Stimulated activated CD4-positive, alpha-beta T cell treated with anti-CD3 and anti-CD28 coated beads, Interleukin-1b, Interleukin-23, amount 100 ng/mL, for 24 hours (primary cell): ENCODE data around the gene GOLPH3.
"Not testable (repeated sequence)": the region's sequence is repeated elsewhere in the genome, so short reads cannot be mapped to it uniquely, and the experiment has no call there.

Experiments
- DNase-seq, 4 experiments: peaks; one replicate each; pipeline ENCODE4 v3.0.0-alpha.2; 2020; ENCODE audit warnings: low read depth in 4 of 4, low spot score in 1 of 4

Gene GOLPH3

DNA sequence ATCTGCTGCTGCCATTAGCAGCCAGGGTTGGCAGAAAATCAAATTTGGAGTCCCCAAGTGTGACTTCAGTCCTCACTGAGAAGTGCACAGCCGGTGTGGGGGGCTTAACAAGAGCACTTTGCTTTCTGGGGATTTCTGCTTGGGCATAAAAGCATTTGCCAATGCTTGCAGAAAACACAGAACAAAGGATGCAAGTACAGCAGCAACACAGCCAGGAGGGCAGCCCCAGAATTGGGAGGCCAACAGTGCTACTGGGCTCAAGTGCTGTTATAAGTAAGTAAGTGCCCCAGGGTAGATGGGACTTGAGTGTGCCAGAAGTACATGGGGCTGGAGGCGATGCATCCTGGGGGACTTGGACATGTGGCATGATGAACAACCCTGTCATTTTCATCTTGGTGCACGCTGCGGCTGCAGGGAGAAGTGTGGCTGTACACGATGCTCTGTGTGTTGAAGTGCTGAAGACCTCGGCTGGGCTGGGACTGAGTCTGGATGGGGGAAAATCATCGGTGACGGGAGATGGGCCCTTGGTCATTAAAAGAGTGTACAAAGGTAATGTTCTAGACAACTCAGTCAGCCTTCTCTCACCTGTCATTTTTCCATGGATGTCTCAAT is 73.3 kb downstream of the GOLPH3 start:
- no peak for DNase-seq

DNA sequence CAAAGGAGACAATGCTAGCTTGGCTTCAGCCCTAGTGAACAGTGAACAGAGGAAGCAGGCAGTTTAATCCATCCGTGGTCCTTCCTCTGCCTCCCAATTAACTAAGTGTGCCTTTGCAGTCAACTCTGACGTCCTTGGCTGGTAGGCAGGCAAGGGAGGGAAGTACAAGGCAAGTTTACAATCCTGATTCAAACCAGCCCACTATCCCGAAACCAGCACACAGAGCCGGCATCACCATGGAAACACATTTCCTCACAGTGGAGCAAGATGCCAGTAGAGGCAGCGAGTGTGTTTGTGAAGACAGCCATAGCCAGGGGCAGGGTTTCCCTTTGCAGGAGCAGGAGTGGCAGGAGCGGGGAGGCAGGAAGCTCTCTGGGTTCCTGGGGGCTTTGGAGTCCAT is 73.9 kb downstream of the GOLPH3 start:
- DNase-seq: no peak

DNA sequence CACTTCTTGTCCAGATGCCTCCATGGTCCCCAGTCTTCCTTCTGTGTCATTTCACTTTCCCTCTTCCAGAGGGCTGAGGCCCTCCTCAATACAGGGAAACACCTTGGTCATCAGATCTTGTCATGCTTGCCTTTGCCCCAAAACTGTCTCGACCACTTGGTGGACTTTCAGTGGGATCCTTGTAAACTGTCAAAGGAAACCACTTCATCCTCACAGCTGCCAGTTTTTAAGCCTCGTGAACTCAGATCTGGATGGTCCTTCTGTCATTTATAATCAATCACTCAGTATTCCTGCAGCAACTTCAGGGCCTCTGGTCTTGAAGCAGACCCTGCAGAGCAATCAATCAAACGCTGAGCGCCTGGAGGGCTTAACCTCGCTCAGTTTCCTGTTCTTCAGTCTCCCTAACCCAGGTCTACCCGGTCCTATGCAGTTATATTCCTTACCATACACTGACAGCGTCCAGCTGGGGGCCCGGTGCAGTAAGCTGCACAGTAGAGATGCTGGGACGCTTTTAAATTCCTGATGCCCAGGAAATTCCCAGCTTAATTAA is 74.6 kb downstream of the GOLPH3 start:
- DNase-seq: no peak

DNA sequence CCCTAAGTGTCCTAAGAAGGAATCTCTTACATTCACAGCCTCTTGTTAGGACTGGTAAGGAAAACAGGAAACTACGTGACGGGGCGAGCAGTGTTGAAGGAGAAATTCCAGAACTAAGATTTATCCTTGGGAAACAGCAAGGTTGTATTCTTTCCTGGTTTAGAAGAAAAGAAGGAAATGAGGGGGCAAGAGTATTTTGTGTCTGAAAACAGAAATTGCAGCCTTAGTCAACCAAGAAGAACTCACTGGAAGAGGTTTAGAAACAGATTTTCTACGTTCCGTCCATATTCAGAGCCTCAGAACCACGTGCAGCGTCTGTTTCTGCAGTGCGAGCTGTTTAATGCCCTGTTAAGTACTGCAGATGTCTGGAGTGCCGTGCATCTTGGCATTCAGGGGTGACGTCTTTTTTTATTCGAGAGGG is 75.2 kb downstream of the GOLPH3 start:
- no peak for DNase-seq

DNA sequence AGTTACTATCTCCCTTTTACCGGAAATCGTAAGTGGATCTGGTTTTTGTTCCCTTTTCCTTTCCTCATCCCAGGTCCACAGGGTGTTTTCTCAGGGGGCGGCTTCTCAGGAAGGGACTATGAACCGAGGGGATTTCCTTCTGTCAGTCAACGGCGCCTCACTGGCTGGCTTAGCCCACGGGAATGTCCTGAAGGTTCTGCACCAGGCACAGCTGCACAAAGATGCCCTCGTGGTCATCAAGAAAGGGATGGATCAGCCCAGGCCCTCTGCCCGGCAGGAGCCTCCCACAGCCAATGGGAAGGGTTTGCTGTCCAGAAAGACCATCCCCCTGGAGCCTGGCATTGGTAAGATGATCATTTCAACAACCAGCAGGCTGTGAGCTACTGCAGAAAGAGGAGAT is 75.8 kb downstream of the GOLPH3 start:
- DNase-seq: no peak

DNA sequence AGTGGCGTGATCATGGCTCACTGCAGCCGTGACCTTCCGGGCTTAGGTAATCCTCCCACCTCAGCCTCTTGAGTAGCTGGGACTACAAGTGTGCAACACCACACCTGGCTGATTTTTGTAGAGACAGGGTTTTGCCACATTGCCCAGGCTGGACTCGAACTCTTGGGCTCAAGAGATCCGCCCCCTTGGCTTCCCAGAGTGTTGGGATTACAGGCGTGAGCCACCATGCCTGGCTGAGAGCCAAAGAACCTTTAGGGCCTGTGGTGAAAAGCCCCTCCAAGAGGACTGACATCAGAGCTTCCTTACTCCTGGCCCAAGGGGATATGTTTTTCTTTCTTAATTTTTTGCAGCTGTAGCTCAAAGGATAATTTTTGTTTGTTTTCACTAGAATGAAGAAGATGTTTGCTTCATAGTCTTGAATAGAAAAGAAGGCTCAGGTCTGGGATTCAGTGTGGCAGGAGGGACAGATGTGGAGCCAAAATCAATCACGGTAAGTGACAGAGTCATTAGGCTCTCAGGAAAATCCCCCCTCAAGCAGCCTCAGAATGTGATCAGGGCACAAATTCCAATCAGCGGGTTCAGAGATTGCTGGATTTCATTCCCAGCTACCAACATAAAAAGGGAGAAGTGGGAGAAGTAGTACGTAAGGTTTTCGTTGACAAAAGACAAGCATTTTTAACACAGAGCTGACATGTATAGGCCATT is 77.1 kb downstream of the GOLPH3 start:
- DNase-seq: no peak

DNA sequence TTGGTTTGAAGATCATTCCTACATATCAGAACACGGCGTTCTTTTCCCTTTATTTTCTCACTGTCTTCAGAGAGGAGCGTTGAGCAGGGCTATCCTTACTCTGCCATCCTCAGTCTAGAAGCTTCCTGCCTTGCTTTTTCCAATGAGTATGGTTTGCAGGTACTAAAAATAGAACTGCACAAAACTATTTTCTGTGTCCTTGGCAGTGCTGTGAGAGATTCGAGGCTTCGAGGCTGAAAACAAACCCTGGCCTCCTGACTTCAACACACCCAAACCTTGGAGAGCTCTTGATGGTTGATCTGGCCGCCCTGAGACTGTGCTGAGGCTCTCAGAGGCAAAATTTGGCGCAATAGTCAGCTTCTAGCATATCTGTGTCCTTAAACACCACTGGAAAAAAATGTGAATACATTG is 78.9 kb downstream of the GOLPH3 start:
- no peak for DNase-seq

DNA sequence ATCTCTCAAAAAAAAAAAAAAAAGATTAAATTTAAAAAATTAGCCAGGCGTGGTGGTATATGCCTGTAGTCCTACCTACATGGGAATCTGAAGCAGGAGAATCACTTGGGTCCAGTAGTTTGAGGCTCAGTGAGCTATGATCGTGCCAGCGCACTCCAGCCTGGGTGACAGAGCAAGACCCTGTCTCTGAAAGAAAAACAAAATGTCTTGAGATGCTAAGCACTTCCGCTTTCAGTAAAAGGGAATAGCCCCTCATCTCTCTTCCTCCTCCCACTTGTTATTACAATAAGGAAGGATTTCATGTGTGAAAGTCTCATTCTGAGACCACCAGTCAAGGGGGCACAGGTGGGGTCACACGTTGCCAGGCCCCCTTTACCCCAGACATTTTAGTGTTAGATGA is 79.4 kb downstream of the GOLPH3 start:
- no peak for DNase-seq

DNA sequence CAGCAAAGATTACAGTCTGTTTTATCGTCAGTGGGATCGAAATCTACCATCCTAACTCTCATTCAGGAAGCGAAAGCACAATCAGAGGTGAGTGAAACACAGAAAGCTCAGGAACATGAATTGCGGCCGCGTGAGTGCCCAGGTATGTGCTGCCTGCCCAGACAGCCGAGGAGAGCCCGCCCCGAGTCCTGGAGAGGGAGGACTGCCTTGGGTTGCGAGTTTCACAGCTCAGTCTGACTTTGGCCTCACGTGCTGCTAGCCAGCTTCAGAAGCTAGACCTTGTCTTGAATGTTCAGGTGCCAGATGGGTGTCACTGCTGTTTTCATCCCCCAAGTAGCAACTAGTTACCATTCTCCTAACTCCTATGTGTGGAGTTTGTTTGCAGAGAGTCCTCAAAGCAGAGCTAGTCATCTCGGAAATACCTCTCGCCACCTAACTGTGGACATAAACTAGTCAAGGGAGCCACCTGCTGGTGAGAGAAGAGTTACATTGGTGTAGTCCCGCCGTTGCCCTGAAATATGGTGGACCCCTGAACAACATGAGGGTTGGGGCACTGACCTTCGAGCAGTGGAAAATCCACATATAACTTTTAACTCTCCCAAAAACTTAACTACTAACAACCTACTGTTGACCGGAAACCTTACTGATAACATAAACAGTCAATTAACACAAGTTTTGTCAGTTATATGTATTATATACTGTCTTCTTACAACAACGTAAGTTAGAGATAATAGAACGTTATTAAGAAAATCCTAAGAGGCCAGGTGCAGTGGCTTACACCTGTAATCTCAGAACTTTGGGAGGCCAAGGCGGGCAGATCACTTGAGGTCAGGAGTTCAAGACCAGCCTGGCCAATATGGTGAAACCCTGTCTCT is 80.9 kb downstream of the GOLPH3 start:
- DNase-seq: peak; percentile 33 to 51 (median 44)

DNA sequence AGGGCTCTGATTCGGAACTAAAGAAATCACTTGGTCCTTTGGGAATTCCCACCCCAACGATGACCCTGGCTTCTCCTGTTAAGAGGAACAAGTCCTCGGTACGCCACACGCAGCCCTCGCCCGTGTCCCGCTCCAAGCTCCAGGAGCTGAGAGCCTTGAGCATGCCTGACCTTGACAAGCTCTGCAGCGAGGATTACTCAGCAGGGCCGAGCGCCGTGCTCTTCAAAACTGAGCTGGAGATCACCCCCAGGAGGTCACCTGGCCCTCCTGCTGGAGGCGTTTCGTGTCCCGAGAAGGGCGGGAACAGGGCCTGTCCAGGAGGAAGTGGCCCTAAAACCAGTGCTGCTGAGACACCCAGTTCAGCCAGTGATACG is 83.4 kb downstream of the GOLPH3 start:
- no peak for DNase-seq

DNA sequence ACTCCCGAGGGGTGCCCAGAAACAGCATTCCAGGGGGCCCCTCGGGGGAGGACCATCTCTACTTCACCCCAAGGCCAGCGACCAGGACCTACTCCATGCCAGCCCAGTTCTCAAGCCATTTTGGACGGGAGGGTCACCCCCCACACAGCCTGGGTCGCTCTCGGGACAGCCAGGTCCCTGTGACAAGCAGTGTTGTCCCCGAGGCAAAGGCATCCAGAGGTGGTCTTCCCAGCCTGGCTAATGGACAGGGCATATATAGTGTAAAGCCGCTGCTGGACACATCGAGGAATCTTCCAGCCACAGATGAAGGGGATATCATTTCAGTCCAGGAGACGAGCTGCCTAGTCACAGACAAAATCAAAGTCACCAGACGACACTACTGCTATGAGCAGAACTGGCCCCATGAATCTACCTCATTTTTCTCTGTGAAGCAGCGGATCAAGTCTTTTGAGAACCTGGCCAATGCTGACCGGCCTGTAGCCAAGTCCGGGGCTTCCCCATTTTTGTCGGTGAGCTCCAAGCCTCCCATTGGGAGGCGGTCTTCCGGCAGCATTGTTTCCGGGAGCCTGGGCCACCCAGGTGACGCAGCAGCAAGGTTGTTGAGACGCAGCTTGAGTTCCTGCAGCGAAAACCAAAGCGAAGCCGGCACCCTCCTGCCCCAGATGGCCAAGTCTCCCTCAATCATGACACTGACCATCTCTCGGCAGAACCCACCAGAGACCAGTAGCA is 83.9 kb downstream of the GOLPH3 start:
- no peak for DNase-seq

DNA sequence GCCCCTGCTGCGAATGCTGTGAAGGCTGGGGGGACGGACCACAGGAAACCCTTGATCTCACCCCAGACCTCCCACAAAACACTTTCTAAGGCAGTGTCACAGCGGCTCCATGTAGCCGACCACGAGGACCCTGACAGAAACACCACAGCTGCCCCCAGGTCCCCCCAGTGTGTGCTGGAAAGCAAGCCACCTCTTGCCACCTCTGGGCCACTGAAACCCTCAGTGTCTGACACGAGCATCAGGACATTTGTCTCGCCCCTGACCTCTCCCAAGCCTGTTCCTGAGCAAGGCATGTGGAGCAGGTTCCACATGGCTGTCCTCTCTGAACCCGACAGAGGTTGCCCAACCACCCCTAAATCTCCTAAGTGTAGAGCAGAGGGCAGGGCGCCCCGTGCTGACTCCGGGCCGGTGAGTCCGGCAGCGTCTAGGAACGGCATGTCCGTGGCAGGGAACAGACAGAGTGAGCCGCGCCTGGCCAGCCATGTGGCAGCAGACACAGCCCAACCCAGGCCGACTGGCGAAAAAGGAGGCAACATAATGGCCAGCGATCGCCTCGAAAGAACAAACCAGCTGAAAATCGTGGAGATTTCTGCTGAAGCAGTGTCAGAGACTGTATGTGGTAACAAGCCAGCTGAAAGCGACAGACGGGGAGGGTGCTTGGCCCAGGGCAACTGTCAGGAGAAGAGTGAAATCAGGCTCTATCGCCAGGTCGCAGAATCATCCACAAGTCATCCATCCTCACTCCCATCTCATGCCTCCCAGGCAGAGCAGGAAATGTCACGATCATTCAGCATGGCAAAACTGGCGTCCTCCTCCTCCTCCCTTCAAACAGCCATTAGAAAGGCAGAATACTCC is 84.7 kb downstream of the GOLPH3 start:
- DNase-seq: no peak

DNA sequence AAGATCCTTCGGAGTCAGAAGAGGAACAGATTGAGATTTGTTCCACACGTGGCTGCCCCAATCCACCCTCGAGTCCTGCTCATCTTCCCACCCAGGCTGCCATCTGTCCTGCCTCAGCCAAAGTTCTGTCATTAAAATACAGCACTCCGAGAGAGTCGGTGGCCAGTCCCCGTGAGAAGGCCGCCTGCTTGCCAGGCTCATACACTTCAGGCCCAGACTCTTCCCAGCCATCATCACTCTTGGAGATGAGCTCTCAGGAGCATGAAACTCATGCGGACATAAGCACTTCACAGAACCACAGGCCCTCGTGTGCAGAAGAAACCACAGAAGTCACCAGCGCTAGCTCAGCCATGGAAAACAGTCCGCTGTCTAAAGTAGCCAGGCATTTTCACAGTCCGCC is 85.9 kb downstream of the GOLPH3 start:
- DNase-seq: no peak

DNA sequence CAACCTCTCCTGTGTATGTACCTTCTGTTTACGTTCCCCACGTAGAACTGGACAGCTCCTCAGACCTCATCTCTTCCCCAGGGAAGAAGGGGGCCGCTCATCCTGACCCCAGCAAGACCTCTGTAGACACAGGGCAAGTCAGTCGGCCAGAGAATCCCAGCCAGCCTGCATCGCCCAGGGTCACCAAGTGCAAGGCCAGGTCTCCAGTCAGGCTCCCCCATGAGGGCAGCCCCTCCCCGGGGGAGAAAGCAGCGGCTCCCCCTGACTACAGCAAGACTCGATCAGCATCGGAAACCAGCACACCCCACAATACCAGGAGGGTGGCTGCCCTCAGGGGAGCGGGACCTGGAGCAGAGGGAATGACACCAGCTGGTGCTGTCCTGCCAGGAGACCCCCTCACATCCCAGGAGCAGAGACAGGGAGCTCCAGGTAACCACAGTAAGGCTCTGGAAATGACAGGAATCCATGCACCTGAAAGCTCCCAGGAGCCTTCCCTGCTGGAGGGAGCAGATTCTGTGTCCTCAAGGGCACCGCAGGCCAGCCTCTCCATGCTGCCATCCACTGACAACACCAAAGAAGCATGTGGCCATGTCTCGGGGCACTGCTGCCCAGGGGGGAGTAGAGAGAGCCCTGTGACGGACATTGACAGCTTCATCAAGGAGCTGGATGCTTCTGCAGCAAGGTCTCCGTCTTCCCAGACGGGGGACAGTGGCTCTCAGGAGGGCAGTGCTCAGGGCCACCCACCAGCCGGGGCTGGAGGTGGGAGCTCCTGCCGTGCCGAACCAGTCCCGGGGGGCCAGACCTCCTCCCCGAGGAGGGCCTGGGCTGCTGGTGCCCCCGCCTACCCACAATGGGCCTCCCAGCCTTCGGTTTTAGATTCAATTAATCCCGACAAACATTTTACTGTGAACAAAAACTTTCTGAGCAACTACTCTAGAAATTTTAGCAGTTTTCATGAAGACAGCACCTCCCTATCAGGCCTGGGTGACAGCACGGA is 86.7 kb downstream of the GOLPH3 start:
- DNase-seq: no peak

DNA sequence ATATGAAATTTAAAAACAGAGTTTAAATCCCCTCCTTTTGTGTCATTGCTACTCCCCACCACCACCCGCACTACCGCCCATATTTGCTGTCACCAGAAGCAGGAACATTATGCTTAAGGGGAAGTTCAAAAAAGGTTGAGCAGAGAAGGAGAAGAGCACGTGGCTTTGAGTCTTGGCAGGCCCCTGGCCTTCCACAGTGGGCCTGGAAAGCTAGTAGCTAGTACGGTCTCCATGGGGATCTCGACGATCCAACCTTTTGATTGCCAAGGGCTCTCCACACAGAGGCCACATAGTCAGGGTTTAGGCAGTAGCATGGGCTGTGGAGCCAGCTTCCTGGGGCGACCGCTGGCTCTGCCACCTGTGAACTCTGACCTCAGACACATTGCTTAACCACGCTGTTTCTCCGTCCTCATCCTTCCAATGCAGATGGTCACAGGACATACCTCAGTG is 90.1 kb downstream of the GOLPH3 start:
- no peak for DNase-seq

DNA sequence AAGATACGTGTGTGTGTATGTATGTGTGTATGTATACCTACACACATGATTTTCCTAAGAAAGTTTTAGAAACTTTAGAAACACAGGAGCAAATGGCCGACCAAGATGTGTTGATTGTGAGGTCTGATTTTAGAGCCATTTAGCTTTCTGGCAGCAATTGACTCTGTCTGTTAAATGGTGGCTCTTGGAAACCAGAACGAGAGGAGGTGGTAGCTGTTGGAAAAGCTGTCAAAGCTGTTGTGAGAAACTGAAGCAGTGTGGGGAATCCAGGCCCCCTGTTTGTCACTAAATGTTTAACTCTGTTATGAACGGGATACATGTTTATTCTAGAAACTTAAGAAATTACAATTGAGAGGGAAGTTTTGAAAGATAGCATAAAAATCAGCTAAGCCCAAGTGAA is 91.4 kb downstream of the GOLPH3 start:
- no peak for DNase-seq

DNA sequence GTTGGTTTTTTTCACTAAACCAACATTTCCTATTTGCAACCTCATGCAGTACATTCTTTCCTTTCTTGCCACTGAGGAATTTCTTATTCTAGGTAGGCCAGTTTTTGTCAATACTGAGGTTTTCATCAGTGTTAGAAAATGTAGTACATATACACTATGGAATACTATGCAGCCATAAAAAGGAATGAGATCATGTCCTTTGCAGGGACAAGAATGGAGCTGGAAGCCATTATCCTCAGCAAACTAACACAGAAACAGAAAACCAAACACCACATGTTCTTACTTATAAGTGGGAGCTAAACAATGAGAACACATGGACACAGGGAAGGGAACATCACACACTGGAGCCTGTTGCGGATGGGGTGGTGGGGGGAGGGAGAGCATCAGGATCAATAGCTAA is 93.6 kb downstream of the GOLPH3 start:
- not testable (repeated sequence) for DNase-seq

DNA sequence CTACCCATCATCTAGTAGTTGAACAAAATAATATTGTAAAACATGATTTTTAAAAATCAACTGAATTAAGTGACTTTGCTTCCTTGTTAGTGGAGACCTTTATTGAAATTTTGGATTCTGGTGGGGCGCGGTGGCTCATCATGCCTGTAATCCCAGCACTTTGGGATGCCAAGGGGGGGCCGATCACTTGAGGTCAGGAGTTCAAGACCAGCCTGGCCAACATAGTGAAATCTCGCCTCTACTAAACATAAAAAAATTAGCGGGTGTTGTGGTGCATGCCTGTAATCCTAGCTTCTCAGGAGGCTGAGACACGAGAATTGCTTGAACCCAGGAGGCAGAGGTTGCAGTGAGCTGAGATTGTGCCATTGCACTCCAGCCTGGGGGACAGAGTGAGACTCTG is 95.3 kb downstream of the GOLPH3 start:
- DNase-seq: not testable (repeated sequence)
